PC-3 (cell line): ENCODE results near the gene MYMK. TPM values are rescaled to one million over a fixed set of nuclear protein-coding genes. Genes with fewer than 3 reads are reported as not detected.

Experiments used
- ATAC-seq: fragments of 200-7000 bp; cut with Tn5 transposase; 2 replicates; pipeline ENCODE4 v1.9.1; 2020; ENCODE audit warnings: mild to moderate bottlenecking, moderate library complexity
- BruUV-seq: library from RNA; stranded (reverse); fragments of 400-500 nt; replicated peaks from 2 replicates; lab custom pipeline; 2021; lab: Mats Ljungman, UMichigan
- CTCF ChIA-PET: fragments of 300-600 bp; sonication (Branson Sonifier 250); formaldehyde crosslinking; loops from one replicate; lab custom pipeline; 2022; ENCODE audit warnings: antibody characterized with exemption; lab: Charles Lee
- POLR2A ChIA-PET: fragments of 300-600 bp; sonication (Branson Sonifier 250); formaldehyde crosslinking; loops from one replicate; lab custom pipeline; 2022; ENCODE audit warnings: antibody characterized with exemption; ENCODE audit not compliant: unreplicated experiment; lab: Charles Lee
- DNase-seq: peaks from one replicate; pipeline ENCODE4 v3.0.0-alpha.2; 2015
- H2AFZ ChIP-seq: fragments of 300-600 bp; sonication (generic); 2 replicates; pipeline ENCODE4 v1.6.0; 2016; ENCODE audit warnings: antibody characterized with exemption, low read length
- H3F3A ChIP-seq: fragments of 300-600 bp; sonication (generic); one replicate; pipeline ENCODE4 v1.6.0; 2017; ENCODE audit warnings: antibody characterized with exemption, low read length, control low read depth, mild to moderate bottlenecking; ENCODE audit not compliant: unreplicated experiment
- H3K27ac ChIP-seq: fragments of 300-600 bp; sonication (generic); 2 replicates; pipeline ENCODE4 v1.5.1; 2016; ENCODE audit warnings: mild to moderate bottlenecking, low read length
- H3K27me3 ChIP-seq: fragments of 300-600 bp; sonication (generic); 2 replicates; pipeline ENCODE4 v1.6.1; 2016; ENCODE audit warnings: low read length, mixed read lengths
- H3K36me3 ChIP-seq: fragments of 300-600 bp; sonication (generic); 2 replicates; pipeline ENCODE4 v1.6.1; 2016; ENCODE audit warnings: low read depth, mixed run types, low read length, mixed read lengths
- H3K4me1 ChIP-seq: fragments of 300-600 bp; sonication (generic); 2 replicates; pipeline ENCODE4 v1.5.1; 2016; ENCODE audit warnings: low read length; ENCODE audit not compliant: insufficient read depth
- H3K4me2 ChIP-seq: fragments of 300-600 bp; sonication (generic); 2 replicates; pipeline ENCODE4 v1.6.0; 2016; ENCODE audit warnings: low read length
- H3K4me3 ChIP-seq: fragments of 300-600 bp; sonication (generic); 2 replicates; pipeline ENCODE4 v1.5.1; 2016; ENCODE audit warnings: mild to moderate bottlenecking, low read length, mixed read lengths
- H3K79me2 ChIP-seq: fragments of 300-600 bp; sonication (generic); 2 replicates; pipeline ENCODE4 v1.6.1; 2017; ENCODE audit warnings: low read length, mixed read lengths
- H3K9ac ChIP-seq: fragments of 300-600 bp; sonication (generic); 2 replicates; pipeline ENCODE4 v1.6.0; 2016; ENCODE audit warnings: mild to moderate bottlenecking, low read length
- H3K9me2 ChIP-seq: fragments of 300-600 bp; sonication (generic); replicated peaks from 2 replicates; pipeline ENCODE4 v1.6.1; 2016; ENCODE audit warnings: mixed run types, low read length, mixed read lengths
- H3K9me3 ChIP-seq: fragments of 300-600 bp; sonication (generic); 2 replicates; pipeline ENCODE4 v1.6.1; 2016; ENCODE audit warnings: low read length, mixed read lengths
- H4K20me1 ChIP-seq: fragments of 300-600 bp; sonication (generic); 2 replicates; pipeline ENCODE4 v1.6.1; 2016; ENCODE audit warnings: low read length, mixed read lengths
- CTCF ChIP-seq: fragments of 300-600 bp; sonication (generic); conservative IDR thresholded peaks from 2 replicates; pipeline ENCODE4 v1.5.1; 2017; ENCODE audit warnings: antibody characterized with exemption, low read depth, mild to moderate bottlenecking, low read length
- EZH2 ChIP-seq: fragments of 300-600 bp; sonication (generic); IDR thresholded peaks from one replicate; pipeline ENCODE4 v1.6.1; 2017; ENCODE audit warnings: antibody characterized with exemption, mild to moderate bottlenecking, low read length; ENCODE audit not compliant: unreplicated experiment
- EZH2phosphoT487 ChIP-seq: fragments of 300-600 bp; sonication (generic); IDR thresholded peaks from 2 replicates; pipeline ENCODE4 v1.6.1; 2018; ENCODE audit warnings: mild to moderate bottlenecking, antibody characterized with exemption, low read length, borderline replicate concordance
- intact Hi-C: fragments of 100-400 bp; cut with micrococcal nuclease; formaldehyde crosslinking; loops from 2 replicates; pipeline ENCODE4 v1.9.0; 2023
- total RNA-seq: library from RNA; depleted of rRNA; stranded (reverse); fragments of >200 nt; gene quantifications from 2 replicates; pipeline ENCODE4 v1.2.3, GENCODE V29; 2014

Gene MYMK
- total RNA-seq, 1 experiment from 2014 or later: not detected

GRCh38 chr9:133493845-133494540 lies 30.8 kb downstream of the MYMK start:
- intact Hi-C loops: no loop called here
- TF ChIP-seq CTCF: no peak
- TF ChIP-seq EZH2phosphoT487: no peak
- no peak for TF ChIP-seq EZH2
- Histone ChIP-seq H3K9me3 (no peaks in the 10 kb centered on the region), H3K9me2 (no peaks in the 10 kb centered on the region), H3K9ac (no peak overlapping the region), H3K79me2 (no peaks in the 10 kb centered on the region), H2AFZ (no peak overlapping the region), H4K20me1 (no peaks in the 10 kb centered on the region), H3K27ac (no peak overlapping the region), H3K4me1 (no peaks in the 10 kb centered on the region), H3K4me2 (no peak overlapping the region), H3F3A (no peaks in the 10 kb centered on the region), H3K4me3 (no peak overlapping the region), H3K36me3 (no peaks in the 10 kb centered on the region), H3K27me3 (no peaks in the 10 kb centered on the region)
- no peak for ATAC-seq
- CTCF ChIA-PET: no interaction called here
- no TSS peak for BruUV-seq
- POLR2A ChIA-PET: no interaction called here
- no peak for DNase-seq

GRCh38 chr9:133493428-133493827 lies 31.3 kb downstream of the MYMK start:
- Histone ChIP-seq H3K36me3 (no peaks in the 10 kb centered on the region), H3F3A (no peaks in the 10 kb centered on the region), H3K27me3 (no peaks in the 10 kb centered on the region), H3K4me2 (no peak overlapping the region), H3K9ac (no peak overlapping the region), H3K27ac (no peak overlapping the region), H3K9me2 (no peaks in the 10 kb centered on the region), H4K20me1 (no peaks in the 10 kb centered on the region), H2AFZ (no peak overlapping the region), H3K4me3 (no peak overlapping the region), H3K79me2 (no peaks in the 10 kb centered on the region), H3K9me3 (no peaks in the 10 kb centered on the region), H3K4me1 (no peaks in the 10 kb centered on the region)
- ChIA-PET POLR2A (no interaction called here), CTCF (no interaction called here)
- no TSS peak for BruUV-seq
- DNase-seq: no peak
- intact Hi-C loops: no loop called here
- no peak for TF ChIP-seq EZH2
- no peak for TF ChIP-seq CTCF
- TF ChIP-seq EZH2phosphoT487: no peak
- ATAC-seq: no peak
